Hematopoietic multipotent progenitor cell treated with erythropoietin and hydrocortisone succinate and interleukin-3 and kit ligand, for 4 days (in vitro differentiated cells): ENCODE results near the gene LSM5.
"Not testable (repeated sequence)": the region's sequence is repeated elsewhere in the genome, so short reads cannot be mapped to it uniquely, and the experiment has no call there.

ENCODE experiments used
- DNase-seq: peaks from one replicate; pipeline ENCODE4 v3.0.0-alpha.2; 2015

The LSM5 gene

DNA sequence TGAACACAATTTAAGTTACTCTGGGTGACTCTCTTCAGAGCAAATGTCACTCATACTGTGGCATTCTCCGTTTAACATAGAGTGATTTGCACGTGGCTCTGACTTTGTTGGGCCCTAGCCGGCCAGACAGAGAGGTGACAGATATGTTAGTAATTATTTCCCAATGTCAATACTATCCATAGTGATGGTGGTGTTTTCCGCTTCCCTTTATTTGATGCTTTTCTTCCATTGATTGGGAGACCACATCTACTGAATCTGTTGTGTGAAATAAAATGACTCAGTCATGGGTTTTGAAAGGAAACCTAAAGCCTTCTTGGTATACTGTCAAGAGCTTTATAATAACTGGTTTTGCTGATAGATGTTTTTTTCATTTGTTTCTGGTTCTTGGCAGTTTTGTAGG lies 12.5 kb upstream of the LSM5 start:
- no peak for DNase-seq

DNA sequence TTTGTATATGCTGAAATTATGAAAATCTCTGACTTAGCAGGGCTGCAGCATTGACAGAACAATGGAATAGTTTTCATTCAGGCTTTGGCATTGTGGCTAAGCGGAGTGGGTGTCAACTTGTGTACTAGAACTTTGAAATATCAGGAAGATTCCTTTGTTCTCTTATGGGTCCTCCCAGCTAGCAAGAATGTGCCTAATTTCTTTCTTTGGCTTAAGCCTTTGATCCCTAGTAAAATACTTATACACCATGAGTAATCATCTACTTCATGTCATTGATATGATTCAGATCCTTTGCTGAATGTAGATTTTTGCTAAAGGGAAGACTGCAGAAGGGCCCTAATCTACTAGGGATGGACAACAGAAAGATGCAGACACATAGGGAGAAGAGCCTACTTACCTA lies 11.3 kb upstream of the LSM5 start:
- no peak for DNase-seq

DNA sequence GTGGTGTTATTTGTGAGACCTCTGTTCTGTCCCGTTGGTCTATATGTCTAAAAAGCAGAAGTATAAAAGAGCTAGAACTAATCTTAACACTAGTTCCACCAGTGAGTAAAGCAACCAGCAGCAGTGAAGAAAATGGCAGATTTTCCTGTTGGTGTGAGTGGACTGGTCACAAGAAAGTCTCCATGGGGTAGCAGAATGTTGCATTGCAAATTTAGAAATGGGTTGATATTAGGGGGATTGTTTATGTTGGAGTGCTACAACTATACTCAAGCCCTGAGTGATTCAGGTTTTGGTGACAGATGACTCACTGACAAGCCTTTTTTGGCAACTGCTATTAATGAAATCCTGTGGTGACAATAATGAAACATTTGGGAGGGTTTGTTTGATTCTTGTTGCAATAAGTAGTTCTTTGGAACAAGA lies 10.8 kb upstream of the LSM5 start:
- DNase-seq, result peak; percentile 67

DNA sequence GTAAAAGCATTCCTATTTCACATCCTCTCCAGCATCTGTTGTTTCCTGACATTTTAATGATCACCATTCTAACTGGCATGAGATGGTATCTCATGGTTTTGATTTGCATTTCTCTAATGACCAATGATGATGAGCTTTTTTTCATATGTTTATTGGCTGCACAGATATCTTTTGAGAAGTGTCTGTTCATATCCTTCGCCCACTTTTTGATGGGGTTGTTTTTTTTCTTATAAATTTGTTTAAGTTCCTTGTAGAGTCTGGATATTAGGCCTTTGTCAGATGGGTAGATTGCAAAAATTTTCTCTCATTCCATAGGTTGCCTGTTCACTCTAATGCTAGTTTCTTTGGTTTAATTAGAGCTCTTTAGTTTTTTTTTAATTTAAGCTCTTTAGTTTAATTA lies 10.0 kb upstream of the LSM5 start:
- DNase-seq, result not testable (repeated sequence)

DNA sequence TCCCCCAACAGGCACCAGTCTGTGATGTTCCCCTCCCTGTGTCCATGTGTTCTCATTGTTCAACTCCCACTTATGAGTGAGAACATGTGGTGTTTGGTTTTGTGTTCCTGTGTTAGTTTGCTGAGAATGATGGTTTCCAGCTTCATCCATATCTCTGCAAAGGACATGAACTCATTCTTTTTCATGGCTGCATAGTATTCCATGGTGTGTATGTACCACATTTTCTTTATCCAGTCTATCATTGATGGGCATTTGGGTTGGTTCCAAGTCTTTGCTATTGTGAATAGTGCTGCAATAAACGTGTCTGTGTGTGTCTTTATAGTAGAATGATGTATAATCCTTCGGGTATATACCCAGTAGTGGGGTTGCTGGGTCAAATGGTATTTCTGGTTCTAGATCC lies 9.6 kb upstream of the LSM5 start:
- DNase-seq, result not testable (repeated sequence)

DNA sequence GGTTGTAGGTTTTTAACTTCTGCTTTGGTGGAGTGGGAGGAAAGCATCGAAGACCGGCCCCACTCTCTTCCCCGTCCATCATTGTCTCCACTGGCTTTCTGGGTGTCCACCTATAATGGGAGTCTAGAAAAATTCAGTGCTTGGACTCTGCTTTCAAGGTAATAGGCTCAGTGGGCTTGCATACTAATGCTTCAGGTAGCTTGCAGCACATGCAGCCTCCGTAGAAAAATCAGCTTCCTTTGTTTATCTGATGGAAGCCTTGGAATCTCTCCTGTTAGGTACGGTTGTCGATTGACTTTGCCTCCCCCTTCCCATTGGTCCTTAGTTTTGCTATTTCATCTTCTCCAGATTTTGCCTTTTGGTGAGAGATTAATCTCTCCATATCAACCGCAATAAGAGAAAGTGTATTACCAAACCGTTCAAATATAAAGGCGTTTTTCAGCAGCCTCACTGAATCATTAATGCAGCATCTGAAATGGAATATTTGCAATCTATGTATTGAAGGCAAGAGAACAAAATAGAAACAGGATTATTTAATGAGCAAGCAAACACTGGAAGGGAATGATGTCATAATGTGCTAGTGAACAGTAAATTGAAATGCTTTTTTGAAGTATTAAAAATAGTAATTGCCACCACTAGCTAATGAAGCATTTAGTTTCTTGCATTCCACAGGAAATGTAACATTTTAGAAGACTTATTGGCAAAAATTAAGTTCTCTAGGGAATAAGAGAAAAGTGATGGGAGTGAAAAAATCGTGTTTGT lies 6.1 kb upstream of the LSM5 start:
- DNase-seq, result peak; percentile 45

DNA sequence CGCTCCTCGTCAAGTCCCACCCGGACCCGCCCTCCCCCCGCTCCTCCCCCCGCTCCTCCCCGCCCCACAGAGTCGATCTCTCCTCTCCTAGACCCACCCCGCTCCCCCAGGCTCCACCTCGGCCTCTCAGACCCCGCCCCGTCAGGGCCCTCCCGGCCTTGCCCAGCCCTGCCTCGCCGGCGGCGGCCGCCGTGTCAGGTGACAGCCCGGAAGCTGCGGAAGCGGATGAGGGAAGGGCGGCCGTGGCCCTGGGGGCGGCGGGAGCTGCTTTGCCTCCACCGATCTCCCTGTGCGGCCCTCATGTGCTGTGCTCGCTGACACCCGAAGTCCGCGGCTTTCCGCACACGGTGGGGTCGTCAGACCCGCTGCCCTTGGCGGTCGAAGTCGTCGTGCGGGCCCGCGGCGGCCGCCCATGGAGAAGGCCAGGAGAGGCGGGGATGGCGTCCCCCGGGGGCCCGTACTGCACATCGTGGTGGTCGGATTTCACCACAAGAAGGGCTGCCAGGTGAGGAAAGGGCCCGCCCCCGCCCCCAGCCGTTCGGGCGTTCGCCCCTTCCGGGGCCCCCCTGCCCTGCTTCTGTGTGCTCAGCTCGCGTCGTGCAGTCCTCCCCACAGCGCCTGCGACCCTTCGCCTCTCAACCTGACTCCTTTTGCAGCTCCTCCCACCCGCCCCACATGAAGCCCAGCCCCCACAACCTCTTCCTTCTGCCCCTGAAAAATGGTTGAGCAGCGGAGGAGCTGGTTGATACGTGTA lies 5.3 kb upstream of the LSM5 start, which contains the start of gene AVL9:
AVL9 (plus strand) TSS at position 192 of the 754 bp plus-strand sequence; CDS start at position 413, 221 bp downstream.
- peak; percentile 99 for DNase-seq

DNA sequence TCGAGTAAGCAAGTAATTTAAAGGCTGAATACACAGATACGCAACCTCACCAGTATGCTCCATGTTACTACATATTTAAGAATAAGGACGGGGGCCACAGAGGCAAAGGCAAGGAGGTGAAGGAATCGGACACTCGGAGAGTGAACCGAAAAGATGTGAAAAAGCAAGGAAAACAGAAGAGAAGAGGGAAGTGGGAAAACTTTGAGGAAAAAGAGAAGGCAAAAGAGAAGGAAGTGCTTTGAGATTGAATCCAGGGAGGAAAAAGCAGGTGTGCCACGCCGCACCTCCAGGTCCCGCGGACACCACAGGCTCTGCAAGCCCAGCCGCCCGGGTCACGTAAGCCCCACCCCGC lies 4.7 kb upstream of the LSM5 start:
- no peak for DNase-seq

DNA sequence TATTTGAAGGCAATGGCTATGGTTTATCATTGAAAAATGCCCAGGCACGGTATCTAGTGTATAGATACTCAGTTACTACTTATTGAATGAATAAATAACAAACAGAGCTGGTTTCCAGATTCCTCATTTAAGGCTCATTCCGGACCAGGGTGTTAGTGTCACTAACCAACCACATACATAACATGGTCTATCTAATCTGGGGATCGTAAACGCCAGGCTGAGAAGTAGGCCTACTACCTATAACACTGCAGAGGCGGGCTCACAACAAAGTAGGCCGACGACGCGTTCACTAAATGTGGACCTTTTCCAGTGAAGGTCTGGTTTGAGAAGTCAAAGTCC lies 423 bp downstream of the LSM5 start:
- no peak for DNase-seq

DNA sequence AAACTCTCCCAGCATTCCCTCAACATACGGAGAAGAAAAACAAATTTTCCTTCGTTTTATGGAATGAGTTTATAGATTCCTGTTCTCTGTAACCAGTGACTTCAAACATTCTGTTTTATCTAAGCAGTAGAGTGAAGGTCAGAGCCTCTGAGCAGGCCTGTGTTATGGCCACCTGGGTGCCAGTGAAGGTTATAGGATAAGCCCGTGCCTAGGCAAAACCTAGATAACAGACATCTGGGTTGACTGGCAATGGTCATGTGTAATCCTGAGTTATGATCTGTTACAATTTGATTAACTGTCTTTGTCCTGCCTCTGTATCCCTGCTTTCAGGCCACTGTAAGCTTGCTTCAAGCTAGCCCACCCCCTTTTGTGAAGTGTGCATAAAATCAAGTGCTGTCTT lies 8.3 kb downstream of the LSM5 start:
- DNase-seq, result peak; percentile 34

DNA sequence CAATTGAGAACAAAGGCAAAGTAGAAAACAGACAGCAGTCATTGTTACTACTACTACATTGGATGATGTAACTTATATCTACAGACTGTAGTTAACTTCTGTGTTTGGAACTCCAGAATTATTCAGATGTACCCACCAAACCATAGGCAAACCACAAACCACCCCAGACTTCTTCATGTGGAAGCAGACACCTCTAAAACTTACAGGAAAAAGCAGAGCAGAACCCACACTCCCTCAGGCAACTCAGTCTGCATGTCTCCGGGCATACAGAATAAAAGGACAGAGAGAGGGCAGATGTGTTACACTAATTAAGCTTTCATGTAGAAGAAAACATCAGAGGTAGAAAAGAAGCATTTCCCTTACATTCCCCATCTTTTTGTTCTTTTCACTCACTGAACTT lies 9.0 kb downstream of the LSM5 start:
- no peak for DNase-seq

DNA sequence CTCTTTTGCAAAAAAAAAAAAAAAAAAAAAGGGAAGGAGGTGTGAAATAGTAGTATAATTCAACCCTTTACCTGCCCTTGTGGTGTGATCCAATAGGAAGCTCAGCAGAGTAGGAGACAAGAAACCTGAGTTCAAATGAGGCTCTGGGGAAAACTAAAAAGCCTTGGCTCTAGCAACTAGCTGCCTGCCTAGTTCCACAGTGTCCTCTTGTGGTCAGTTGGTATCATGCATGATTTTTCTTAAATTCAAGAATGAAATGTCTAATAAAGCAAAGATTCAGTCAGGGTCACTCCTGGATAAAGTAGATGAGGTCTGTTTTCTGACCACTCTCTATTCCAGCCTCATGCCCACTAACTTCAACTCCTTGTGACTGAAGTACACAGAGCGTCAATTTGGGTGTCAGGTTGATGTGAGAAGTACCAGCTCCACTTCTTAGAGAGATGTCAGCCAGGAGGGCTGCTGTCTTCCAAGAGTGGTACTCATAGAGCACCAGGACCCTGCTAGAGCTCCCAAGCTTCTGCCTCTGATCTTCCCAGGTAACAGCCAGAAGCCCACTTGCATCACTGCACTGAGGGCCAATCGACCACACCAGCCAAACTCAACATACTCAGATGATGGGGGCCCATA lies 10.5 kb downstream of the LSM5 start:
- peak; percentile 81 for DNase-seq

DNA sequence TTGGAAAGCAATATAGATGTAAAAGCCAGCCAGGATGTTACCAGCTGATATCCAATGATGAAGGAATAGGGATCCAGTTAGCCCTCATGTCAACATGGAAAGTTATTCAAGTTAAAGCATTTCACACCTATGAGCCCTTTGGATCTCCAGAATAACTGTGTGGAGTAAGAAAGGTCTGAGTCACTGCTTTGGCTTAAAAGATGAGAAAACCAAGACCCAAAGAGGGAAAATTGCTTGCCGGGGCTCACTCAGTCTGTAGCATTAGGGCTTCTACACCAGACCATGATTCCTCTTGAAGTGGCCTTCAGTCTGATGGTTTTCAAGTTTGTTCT lies 12.6 kb downstream of the LSM5 start:
- DNase-seq, result no peak

DNA sequence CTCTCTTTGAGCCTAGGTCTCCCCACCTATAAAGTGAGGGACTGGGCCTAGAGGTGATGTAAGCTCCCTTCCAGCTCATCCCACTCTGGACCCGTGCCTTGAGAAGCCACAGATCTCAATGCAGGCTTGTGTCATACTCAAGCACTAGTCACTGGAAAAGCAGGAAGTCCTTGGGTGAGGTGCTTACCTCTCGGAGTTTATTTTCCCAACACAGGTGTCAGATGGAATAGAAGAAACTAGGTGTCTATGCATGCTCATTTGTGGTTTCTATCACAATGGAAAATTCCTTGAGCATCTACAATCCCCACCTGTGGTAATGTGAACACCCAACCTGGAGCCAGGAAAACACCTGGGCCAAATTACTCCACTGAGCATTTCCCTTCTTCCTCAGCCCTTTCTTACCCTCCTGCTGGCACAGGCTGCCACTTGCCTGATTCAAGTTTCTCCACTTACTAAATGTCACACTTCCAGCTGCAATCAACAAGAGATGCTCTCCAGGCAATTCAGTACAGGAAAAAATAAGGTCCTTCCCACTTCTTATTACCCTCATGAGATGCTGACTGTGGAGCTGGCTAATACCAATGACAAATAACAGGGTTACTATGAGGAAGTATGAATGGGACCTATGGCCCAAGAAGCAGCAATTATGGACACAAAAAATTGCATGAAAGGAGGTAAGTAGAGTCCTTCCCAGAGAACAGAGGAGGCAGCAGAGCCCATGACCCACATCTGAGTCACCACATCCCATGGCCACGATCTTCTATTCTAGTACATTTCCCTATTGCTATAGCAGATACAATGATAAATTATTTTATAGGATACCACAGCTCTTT lies 13.1 kb downstream of the LSM5 start:
- no peak for DNase-seq

DNA sequence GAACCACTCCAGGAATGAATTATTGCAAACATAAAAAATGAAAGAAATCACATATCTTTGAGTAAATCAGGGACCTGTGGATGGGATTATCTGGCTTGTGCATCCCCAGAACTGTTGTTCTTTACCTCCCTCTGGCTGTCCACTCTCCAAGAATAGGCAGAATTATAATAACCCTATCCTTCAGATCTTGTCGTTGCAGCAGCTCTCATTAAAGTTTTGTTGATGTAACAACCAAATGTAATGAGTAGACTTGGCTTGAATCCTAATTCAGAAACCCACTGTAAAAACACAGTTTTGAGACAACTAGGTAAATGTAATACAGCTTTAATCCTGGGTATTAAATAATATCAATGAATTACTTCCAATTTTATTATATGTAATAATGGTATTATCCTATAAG lies 16.2 kb downstream of the LSM5 start:
- DNase-seq, result no peak

DNA sequence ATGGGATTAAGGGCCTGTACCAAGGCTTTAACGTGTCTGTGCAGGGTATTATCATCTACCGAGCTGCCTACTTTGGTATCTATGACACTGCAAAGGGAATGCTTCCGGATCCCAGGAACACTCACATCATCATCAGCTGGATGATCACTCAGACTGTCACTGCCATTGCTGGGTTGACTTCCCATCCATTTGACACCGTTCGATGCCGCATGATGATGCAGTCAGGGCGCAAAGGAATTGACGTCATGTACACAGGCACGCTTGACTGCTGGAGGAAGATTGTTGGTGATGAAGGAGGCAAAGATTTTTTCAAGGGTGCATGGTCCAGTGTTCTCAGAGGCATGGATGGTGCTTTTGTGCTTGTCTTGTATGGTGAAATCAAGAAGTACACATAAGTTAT lies 18.2 kb downstream of the LSM5 start:
- no peak for DNase-seq

DNA sequence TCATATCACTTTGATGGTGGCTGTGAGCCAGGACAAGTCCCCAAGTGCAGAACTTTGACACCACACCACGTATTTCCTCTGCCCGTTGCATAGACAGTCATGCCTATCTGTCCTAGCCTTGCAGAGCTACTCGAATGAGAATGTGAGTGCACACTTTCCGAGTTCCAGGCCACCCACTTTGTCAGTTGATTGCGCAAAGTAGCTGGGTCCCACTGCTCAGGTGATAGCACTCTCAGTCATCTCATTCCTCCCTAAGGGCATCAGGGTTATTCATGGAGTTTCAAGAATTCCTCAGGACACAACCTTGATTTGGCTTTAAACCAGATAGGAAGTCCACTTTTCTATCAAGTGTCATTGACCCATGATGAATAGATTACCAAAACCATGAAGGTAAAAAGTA lies 19.3 kb downstream of the LSM5 start:
- no peak for DNase-seq

DNA sequence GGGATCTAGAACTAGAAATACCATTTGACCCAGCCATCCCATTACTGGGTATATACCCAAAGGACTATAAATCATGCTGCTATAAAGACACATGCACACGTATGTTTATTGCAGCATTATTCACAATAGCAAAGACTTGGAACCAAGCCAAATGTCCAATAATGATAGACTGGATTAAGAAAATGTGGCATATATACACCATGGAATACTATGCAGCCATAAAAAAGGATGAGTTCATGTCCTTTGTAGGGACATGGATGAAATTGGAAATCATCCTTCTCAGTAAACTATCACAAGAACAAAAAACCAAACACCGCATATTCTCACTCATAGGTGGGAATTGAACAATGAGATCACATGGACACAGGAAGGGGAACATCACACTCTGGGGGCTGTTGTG lies 20.2 kb downstream of the LSM5 start:
- DNase-seq, result not testable (repeated sequence)

DNA sequence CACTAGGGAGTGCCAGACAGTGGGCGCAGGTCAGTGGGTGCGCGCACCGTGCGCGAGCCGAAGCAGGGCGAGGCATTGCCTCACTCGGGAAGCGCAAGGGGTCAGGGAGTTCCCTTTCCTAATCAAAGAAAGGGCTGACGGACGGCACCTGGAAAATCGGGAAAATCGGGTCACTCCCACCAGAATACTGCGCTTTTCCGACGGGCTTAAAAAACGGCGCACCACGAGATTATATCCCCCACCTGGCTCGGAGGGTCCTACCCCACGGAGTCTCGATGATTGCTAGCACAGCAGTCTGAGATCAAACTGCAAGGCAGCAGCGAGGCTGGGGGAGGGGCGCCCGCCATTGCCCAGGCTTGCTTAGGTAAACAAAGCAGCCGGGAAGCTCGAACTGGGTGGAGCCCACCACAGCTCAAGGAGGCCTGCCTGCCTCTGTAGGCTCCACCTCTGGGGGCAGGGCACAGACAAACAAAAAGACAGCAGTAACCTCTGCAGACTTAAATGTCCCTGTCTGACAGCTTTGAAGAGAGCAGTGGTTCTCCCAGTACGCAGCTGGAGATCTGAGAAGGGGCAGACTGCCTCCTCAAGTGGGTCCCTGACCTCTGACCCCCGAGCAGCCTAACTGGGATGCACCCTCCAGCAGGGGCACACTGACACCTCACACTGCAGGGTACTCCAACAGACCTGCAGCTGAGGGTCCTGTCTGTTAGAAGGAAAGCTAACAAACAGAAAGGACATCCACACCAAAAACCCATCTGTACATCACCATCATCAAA lies 25.4 kb downstream of the LSM5 start:
- DNase-seq, result not testable (repeated sequence)

DNA sequence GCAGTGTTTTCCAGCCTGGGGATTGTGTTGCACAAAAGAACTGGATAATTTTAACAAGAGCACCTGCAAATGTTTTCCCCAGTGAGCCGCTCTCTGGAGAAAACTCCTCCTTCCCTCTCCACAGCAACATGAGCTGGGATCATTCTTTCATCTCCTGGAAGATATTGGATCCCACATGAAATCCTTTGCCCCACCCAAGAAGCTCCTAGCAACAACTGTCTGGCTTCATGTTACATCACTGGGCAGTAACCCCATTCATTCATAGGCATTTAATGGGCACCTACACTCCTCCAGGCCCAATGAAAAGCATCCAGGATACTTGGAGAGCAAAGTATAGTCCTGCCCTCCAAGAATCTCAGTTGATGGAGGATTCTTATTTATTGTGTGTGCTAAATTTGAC lies 27.2 kb downstream of the LSM5 start:
- no peak for DNase-seq

DNA sequence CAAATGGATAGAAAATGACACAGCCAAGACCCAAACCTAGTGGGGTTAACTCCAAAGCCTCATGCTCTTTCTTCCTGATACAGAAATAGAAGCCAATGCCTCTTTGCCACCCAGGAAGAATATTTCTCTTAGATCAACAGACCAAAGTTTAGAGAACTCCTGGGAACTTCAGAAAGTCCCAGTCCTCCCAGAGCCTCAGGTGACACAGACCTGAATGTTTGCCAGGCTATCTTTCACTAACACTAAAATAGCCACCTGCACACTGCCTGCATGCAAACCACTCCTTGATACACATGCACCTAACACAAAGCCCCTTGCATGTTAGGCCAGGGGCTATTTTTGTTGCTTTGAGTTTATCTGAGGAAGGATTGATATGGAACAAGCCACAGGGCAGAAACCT lies 27.7 kb downstream of the LSM5 start:
- no peak for DNase-seq

DNA sequence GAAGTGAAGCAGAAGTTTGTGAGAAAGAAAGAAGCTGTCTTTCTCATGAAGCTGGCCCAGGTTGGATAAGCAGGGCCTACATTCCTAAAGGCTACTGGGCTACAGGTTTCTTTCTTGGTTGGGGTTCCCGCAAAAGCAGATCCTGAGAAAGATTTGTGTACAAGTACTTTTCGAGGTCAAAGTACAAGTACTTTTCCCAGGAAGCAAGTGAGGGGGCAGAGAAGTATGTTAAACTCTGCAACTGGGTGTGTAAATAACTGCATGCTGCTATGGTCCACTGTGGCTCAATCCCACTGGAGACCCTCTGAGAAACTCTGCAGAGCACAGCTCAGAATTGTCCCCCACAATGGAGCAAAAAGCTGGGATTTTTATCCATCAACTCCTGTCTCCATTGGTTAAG lies 28.7 kb downstream of the LSM5 start:
- no peak for DNase-seq

DNA sequence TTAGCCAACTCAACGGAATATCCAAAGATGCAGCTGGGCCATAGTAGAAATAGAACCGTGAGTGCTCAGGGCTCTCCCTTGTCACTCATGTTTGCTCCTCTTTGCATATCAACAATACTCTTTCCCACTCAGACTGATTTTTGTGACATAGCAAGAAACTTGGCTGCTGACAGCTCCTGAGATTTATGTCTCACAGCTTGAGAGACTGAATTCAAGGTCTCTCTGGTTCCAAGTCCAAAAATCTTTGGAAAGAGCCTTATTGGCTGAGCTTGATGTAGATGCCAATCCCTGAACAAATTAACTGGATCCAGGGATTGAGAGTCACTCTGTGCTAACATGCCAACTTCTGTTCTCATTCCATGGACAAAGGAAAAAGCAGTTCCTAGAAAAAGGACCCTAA lies 30.4 kb downstream of the LSM5 start:
- DNase-seq, result no peak
